HepG2 (cell line): ENCODE results near the gene DSEL.

Experiments
- BCL6 ChIP-seq: IDR thresholded peaks from 2 replicates; pipeline ENCODE4 v1.6.1; 2016; ENCODE audit warnings: missing genetic modification reagents, missing compliant biosample characterization
- FOXA3 ChIP-seq: IDR thresholded peaks from 2 replicates; pipeline ENCODE4 v1.6.1; 2016; ENCODE audit warnings: missing genetic modification reagents, missing compliant biosample characterization
- NR2C2 ChIP-seq: sonication (generic); formaldehyde crosslinking; IDR thresholded peaks from 2 replicates; pipeline ENCODE4 v1.4.0; 2020; ENCODE audit warnings: missing genetic modification reagents, mild to moderate bottlenecking, moderate library complexity, borderline replicate concordance
- NR2F2 ChIP-seq: IDR thresholded peaks from 2 replicates; pipeline ENCODE4 v1.6.1; 2012; ENCODE audit warnings: low read depth, inconsistent platforms, borderline replicate concordance
- RELA ChIP-seq: sonication (generic); formaldehyde crosslinking; IDR thresholded peaks from 2 replicates; pipeline ENCODE4 v1.4.0; 2020; ENCODE audit warnings: missing genetic modification reagents
- SMC3 ChIP-seq: IDR thresholded peaks from 2 replicates; pipeline ENCODE4 v1.6.1; 2011; ENCODE audit warnings: low read length, improper control_type of control experiment
- TF ChIP-seq, protein P1 (sequence below): sonication (generic); formaldehyde crosslinking; IDR thresholded peaks from 2 replicates; pipeline ENCODE4 v1.5.0; 2020; ENCODE audit warnings: mild to moderate bottlenecking, missing genetic modification reagents, moderate library complexity
- TF ChIP-seq, protein P2 (sequence below): sonication (generic); formaldehyde crosslinking; IDR thresholded peaks from 2 replicates; pipeline ENCODE4 v1.4.0; 2020; ENCODE audit warnings: missing genetic modification reagents
- TF ChIP-seq, protein P3 (sequence below): fragments of 450-650 bp; IDR thresholded peaks from 2 replicates; pipeline ENCODE4 v1.6.1; 2016
- TF ChIP-seq, protein P4 (sequence below): sonication (generic); formaldehyde crosslinking; conservative IDR thresholded peaks from 2 replicates; pipeline ENCODE4 v1.4.0; 2020; ENCODE audit warnings: missing genetic modification reagents

DNA sequence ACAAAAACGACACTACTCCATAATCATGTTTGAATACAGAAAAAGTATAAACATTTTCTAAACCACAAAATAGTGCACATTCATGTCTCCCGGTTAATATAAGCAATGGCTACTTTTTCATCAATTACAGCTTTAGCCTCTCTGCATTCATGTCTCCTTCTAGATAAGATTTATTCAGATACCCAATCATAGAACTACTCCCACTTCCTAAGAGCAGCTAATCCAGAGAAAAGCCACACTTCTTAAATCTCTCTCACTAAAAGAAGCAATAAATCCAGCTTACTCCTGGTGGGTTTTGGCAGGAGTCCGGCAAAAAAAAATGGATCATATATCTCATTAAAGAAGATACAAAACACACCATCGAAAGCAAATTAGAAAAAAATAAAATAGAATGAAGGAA, 20.1 kb downstream of the DSEL start:
- TF ChIP-seq, protein P1, sequence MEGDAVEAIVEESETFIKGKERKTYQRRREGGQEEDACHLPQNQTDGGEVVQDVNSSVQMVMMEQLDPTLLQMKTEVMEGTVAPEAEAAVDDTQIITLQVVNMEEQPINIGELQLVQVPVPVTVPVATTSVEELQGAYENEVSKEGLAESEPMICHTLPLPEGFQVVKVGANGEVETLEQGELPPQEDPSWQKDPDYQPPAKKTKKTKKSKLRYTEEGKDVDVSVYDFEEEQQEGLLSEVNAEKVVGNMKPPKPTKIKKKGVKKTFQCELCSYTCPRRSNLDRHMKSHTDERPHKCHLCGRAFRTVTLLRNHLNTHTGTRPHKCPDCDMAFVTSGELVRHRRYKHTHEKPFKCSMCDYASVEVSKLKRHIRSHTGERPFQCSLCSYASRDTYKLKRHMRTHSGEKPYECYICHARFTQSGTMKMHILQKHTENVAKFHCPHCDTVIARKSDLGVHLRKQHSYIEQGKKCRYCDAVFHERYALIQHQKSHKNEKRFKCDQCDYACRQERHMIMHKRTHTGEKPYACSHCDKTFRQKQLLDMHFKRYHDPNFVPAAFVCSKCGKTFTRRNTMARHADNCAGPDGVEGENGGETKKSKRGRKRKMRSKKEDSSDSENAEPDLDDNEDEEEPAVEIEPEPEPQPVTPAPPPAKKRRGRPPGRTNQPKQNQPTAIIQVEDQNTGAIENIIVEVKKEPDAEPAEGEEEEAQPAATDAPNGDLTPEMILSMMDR (CRISPR knock-in tag): no peak
- TF ChIP-seq, protein P2, sequence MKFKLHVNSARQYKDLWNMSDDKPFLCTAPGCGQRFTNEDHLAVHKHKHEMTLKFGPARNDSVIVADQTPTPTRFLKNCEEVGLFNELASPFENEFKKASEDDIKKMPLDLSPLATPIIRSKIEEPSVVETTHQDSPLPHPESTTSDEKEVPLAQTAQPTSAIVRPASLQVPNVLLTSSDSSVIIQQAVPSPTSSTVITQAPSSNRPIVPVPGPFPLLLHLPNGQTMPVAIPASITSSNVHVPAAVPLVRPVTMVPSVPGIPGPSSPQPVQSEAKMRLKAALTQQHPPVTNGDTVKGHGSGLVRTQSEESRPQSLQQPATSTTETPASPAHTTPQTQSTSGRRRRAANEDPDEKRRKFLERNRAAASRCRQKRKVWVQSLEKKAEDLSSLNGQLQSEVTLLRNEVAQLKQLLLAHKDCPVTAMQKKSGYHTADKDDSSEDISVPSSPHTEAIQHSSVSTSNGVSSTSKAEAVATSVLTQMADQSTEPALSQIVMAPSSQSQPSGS: no peak
- no peak for TF ChIP-seq BCL6 (CRISPR knock-in tag)
- TF ChIP-seq SMC3: no peak
- no peak for TF ChIP-seq NR2C2
- TF ChIP-seq, protein P3, sequence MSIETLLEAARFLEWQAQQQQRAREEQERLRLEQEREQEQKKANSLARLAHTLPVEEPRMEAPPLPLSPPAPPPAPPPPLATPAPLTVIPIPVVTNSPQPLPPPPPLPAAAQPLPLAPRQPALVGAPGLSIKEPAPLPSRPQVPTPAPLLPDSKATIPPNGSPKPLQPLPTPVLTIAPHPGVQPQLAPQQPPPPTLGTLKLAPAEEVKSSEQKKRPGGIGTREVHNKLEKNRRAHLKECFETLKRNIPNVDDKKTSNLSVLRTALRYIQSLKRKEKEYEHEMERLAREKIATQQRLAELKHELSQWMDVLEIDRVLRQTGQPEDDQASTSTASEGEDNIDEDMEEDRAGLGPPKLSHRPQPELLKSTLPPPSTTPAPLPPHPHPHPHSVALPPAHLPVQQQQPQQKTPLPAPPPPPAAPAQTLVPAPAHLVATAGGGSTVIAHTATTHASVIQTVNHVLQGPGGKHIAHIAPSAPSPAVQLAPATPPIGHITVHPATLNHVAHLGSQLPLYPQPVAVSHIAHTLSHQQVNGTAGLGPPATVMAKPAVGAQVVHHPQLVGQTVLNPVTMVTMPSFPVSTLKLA: no peak
- TF ChIP-seq RELA: no peak
- TF ChIP-seq FOXA3 (CRISPR knock-in tag): no peak
- TF ChIP-seq, protein P4, sequence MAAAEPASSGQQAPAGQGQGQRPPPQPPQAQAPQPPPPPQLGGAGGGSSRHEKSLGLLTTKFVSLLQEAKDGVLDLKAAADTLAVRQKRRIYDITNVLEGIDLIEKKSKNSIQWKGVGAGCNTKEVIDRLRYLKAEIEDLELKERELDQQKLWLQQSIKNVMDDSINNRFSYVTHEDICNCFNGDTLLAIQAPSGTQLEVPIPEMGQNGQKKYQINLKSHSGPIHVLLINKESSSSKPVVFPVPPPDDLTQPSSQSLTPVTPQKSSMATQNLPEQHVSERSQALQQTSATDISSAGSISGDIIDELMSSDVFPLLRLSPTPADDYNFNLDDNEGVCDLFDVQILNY (CRISPR knock-in tag): no peak
- no peak for TF ChIP-seq NR2F2
